RWPE2 (cell line): ENCODE results near the gene TMUB2.
A peak's percentile ranks its signal among the peaks of the same experiment; 100 is the strongest.
"Not testable (repeated sequence)": the region's sequence is repeated elsewhere in the genome, so short reads cannot be mapped to it uniquely, and the experiment has no call there.

ENCODE experiments used
- ATAC-seq: fragments of 200-7000 bp; cut with Tn5 transposase; 3 replicates; pipeline ENCODE4 v1.9.1; 2021; ENCODE audit warnings: low read depth
- DNase-seq: peaks from one replicate; pipeline ENCODE4 v3.0.0-alpha.2; 2020; ENCODE audit warnings: low spot score
- H3K27ac ChIP-seq: fragments of 450-650 bp; 2 replicates; pipeline ENCODE4 v1.5.1; 2017; ENCODE audit warnings: mild to moderate bottlenecking; ENCODE audit not compliant: poor library complexity, severe bottlenecking
- H3K27me3 ChIP-seq: fragments of 250-450 bp; sonication (Bioruptor Pico); 2 replicates; pipeline ENCODE4 v1.5.1; 2021; ENCODE audit warnings: mild to moderate bottlenecking, moderate library complexity; ENCODE audit not compliant: insufficient read depth, poor library complexity, severe bottlenecking
- H3K36me3 ChIP-seq: fragments of 250-450 bp; sonication (Bioruptor Pico); 2 replicates; pipeline ENCODE4 v1.5.1; 2020; ENCODE audit warnings: low read depth, mild to moderate bottlenecking, moderate library complexity
- H3K4me1 ChIP-seq: fragments of 250-450 bp; sonication (Bioruptor Pico); 2 replicates; pipeline ENCODE4 v1.5.1; 2021; ENCODE audit warnings: mild to moderate bottlenecking, moderate library complexity; ENCODE audit not compliant: insufficient read depth, poor library complexity, severe bottlenecking
- H3K4me3 ChIP-seq: fragments of 250-450 bp; sonication (Bioruptor Pico); 2 replicates; pipeline ENCODE4 v1.5.1; 2021; ENCODE audit warnings: mild to moderate bottlenecking, moderate library complexity; ENCODE audit not compliant: severe bottlenecking
- H3K9me3 ChIP-seq: fragments of 250-450 bp; sonication (Bioruptor Pico); 2 replicates; pipeline ENCODE4 v1.5.1; 2021; ENCODE audit warnings: mild to moderate bottlenecking, moderate library complexity; ENCODE audit not compliant: severe bottlenecking
- CTCF ChIP-seq: fragments of 450-650 bp; IDR thresholded peaks from one replicate; pipeline ENCODE4 v1.5.1; 2017; ENCODE audit warnings: mild to moderate bottlenecking, moderate library complexity; ENCODE audit not compliant: poor library complexity, severe bottlenecking

Gene TMUB2

GRCh38 chr17:44186307-44187130, at the start of gene TMUB2:
Gene TMUB2 (plus strand): TSS chr17:44186972. CDS start chr17:44187709, 737 bp downstream.
- ATAC-seq (peak; percentile 75), DNase-seq (peak; percentile 99)
- TF ChIP-seq CTCF, result no peak
- Histone ChIP-seq H3K27ac (peak within 1 kb of the TSS; percentile 73), H3K36me3 (peaks cover 44% of the 10 kb centered on the region), H3K4me1 (peaks cover 7% of the 10 kb centered on the region), H3K4me3 (peak within 1 kb of the TSS; percentile 52), H3K27me3 (no peaks in the 10 kb centered on the region), H3K9me3 (no peaks in the 10 kb centered on the region)

GRCh38 chr17:44137891-44138709, 48.7 kb upstream of the TMUB2 start:
- ATAC-seq (peak; percentile 91), DNase-seq (peak; percentile 100)
- TF ChIP-seq CTCF, result peak; percentile 10
- H3K27ac ChIP-seq, result peak overlapping the region; percentile 92
- no peak overlapping the region for H3K4me3 ChIP-seq
- no peaks in the 10 kb centered on the region for H3K36me3 ChIP-seq
- H3K4me1 ChIP-seq, result peaks cover 17% of the 10 kb centered on the region
- H3K9me3 ChIP-seq, result no peaks in the 10 kb centered on the region
- H3K27me3 ChIP-seq, result no peaks in the 10 kb centered on the region

- H3K4me1 ChIP-seq, ATAC-seq, H3K4me3 ChIP-seq, H3K9me3 ChIP-seq, DNase-seq, H3K27me3 ChIP-seq: not testable (repeated sequence)
- peaks cover 43% of the 10 kb centered on the region for H3K36me3 ChIP-seq
- H3K27ac ChIP-seq, result peak overlapping the region; percentile 22
Measured at GRCh38 chr17:44143921-44144320, 42.9 kb upstream of the TMUB2 start.

GRCh38 chr17:44144966-44145739, 41.6 kb upstream of the TMUB2 start:
- no peak for DNase-seq
- no peaks in the 10 kb centered on the region for H3K9me3 ChIP-seq
- H3K4me1 ChIP-seq, result no peaks in the 10 kb centered on the region
- no peaks in the 10 kb centered on the region for H3K27me3 ChIP-seq
- H3K27ac ChIP-seq, result peak overlapping the region; percentile 22
- H3K36me3 ChIP-seq, result peaks cover 52% of the 10 kb centered on the region
- ATAC-seq, result peak; percentile 5; the same call in 1 of the 3 replicates
- H3K4me3 ChIP-seq, result no peak overlapping the region
- TF ChIP-seq CTCF, result no peak
